Measurements from ENCODE around the gene C19orf38.
"Not testable (repeated sequence)": the region's sequence is repeated elsewhere in the genome, so short reads cannot be mapped to it uniquely, and the experiment has no call there.

C19orf38 gene

DNA sequence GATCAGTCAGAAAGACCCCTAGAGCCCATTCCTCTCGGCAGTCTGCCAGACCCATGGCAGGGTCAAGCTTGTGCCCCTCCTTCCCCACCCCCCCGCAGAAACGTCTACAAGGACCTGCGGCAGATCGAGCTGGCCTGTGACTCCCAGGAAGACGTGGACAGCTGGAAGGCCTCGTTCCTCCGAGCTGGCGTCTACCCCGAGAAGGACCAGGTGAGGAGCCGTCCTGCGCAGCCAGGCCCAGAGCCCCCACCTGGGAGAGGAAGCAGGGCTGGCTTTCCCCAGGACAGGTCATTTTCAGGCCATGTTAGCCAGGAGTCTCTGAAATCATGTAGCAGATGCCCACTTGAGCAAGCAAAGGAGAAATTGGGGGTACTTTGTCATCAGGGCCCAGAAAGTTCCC lies 24.5 kb upstream of the C19orf38 start:
- DNase-seq: no peak

DNA sequence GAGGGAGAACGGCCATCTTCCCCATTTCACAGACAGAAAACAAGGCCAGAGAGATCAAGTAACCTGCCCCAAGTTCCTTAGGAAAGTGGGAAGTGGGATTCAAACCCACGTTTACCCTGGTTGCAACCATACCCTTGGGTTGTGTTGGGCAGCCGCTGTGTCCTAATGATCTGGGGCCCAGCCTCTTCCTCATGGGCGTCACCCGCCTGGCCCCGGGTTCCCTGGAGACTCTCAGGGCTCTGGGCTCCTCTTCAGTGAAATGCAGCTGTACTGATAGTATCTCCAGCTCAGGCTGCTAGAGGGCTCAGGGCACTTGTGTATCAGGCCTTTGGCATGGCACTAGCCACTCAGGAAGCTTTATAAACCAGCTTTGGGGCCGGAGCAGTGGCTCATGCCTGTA lies 22.0 kb upstream of the C19orf38 start:
- no peak for DNase-seq

DNA sequence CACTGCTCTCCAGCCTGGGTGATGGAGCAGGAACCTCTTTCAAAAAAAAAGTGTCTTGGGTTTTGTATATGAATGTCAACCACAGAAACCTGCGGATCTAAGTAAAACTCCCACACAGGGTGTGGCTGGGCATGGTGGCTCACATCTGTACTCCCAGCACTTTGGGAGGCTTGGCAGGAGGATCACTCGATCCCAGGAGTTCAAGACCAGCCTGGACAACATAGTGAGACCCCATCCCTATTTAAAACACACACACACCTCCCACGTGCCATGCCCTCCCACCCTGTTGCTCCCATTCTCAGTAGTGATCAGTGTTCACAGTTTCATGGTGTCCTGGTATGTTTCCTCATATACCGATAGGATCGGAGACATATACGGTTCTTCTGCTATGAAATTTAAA lies 21.4 kb upstream of the C19orf38 start:
- no peak for DNase-seq

DNA sequence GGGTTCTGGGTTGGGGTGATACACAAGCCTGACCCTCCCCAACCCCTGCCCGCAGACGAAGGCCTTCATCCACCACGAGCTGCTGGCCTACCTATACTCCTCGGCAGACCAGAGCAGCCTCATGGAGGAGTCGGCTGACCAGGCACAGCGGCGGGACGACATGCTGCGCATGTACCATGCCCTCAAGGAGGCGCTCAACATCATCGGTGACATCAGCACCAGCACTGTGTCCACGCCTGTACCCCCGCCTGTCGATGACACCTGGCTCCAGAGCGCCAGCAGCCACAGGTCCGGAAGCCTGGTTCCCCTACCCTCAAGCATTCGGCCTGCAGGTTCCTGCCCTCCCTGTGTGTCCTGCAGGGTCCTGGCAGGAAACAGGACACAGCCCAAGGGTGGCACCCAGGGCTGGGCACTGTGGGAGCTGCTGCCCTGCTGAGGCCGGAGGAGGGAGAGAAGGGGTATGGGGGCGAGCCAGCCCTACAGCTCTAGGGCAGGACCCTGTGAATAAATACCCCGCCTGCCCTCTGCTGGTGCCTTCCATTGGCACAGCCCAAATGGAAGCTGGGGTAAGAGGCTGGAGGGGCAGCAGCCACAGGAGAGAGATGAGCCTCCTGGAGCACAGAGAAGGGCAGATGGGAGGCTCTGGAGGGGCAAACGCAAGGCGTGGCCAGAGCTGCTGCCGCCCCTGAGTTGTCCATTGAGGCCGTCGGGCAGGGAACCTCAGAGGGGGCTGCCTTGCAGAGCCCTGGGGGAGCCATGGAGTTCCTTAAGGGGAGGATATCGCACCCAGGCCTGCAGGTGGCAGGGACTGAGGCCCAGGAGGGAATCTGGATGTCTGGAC lies 19.0 kb upstream of the C19orf38 start:
- peak in 1 of 2 experiments; percentile 17 for DNase-seq

DNA sequence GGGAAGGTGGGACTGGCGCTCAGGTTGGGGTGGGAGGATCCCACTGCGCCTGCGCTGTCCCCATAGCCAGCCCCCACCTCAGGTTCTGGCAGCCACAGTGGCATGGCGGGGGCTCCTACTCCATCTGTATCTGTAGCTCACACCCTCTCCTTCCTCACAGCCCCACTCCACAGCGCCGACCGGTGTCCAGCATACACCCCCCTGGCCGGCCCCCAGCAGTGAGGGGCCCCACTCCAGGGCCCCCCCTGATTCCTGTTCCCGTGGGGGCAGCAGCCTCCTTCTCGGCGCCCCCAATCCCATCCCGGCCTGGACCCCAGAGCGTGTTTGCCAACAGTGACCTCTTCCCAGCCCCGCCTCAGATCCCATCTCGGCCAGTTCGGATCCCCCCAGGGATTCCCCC lies 18.2 kb upstream of the C19orf38 start:
- DNase-seq: no peak

DNA sequence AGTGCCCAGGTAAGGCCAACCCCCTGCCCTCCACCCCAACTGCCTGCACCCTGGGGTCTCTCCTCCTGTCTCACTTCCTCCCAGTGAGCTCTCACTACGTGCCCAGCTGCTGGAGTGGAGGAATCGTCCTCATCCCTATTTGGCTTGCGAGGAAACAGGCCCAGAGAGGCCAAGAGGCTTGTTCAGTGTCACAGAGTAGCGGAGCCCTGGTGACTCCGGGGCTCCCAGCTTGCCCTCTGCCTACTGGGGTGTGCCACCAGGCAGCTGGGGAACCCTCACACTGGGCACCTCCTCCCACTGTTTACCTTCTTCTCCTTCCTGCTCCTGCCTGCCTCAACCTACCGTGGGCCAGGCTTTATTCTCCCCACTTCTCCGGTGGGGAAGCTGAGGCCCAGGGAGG lies 17.8 kb upstream of the C19orf38 start:
- no peak for DNase-seq

DNA sequence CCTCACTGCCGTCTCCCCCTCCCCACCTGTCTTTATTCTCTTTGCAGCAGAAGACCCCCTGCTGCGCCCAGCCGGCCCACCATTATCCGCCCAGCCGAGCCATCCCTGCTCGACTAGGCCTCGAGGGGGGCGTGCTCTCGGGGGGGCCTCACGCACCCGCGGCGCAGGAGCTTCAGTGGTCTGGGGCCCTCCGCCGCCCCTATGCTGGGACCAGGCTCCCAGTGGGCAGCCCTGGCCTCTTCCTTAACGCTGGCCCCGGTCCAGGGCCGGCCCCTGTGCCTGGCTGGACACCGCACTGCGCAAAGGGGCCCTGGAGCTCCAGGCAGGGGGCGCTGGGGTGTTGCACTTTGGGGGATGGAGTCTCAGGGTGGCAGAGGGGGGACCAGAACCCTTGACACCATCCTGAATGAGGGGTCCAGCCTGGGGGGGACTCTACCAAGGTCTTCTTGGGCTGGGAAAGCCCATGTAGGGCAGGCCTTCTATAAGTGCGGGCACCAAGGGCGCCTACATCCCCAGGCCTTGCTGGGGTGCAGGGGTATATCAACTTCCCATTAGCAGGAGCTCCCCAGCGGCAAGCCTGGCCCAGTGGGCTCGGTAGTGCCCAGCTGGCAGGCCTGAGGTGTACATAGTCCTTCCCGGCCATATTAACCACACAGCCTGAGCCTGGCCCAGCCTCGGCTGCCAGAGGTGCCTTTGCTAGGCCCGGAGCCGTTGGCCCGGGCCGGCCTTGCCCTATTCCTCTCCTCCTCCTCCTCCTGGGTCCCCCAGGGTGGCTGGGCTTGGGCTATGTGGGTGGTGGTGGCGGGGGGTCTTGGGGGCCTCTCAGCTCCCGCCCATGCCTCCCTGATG lies 17.1 kb upstream of the C19orf38 start:
- no peak for DNase-seq

DNA sequence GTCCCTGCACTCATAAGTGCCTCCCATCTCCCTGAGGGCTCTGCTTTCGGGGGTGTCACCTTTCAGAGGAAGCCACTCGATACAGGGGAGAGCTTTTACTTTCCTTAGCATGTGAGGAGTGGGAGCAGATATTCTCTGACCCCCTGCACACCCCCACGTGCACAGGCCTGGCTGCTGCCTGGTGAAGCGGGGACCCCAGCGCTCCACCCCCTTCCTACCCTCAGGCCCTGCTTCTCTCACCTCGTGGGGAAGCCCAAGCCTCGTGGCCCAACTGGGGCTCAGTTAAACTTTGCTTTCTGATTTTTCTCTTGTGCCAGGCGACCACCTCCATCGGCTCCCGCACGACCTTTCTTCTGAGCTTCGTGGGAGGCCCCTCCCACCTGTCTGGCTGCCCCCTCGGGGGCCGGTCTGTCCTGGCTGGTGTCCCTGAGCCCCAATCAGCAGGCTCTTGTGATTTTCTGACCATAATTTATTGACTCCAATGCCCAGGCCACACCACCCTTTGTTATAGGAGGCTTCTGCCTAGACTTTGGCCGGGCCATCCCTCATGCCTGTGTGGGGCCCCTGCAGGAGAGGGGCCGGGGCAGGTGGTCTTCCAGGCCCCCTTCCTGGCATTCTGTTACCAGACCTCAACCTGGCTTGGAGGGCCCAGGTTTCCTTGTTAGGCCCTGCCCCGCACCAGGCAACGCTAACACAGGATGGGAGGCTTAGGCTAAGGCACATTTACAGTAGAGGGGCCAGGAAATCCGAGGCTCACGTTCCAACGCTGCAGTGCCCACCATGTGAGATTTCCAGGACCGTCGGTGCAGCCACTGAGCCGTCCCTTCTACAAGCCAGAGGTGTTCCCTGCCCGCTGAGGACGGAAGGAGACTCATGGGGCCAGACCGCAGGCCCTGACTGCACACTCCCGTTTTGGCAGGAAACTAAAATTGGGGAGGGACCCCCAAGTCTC lies 16.0 kb upstream of the C19orf38 start:
- DNase-seq: no peak

DNA sequence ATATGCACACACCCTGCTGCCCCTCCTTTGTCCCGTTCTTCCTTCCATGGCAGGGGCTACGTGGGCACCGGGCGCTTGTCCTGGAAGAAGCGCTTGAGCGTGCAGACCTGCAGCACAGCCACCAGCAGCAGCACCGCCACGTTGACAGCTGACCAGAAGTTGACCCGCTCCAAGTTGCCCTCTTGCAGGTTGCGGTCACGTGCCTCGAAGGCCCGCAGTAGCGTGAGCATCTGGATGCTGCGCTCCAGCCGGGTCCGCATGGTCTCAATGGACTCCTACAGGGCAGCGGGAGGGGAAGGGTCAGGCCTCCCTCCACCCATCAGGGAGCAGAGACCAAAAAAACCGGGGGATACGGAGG lies 15.3 kb upstream of the C19orf38 start:
- DNase-seq: no peak

DNA sequence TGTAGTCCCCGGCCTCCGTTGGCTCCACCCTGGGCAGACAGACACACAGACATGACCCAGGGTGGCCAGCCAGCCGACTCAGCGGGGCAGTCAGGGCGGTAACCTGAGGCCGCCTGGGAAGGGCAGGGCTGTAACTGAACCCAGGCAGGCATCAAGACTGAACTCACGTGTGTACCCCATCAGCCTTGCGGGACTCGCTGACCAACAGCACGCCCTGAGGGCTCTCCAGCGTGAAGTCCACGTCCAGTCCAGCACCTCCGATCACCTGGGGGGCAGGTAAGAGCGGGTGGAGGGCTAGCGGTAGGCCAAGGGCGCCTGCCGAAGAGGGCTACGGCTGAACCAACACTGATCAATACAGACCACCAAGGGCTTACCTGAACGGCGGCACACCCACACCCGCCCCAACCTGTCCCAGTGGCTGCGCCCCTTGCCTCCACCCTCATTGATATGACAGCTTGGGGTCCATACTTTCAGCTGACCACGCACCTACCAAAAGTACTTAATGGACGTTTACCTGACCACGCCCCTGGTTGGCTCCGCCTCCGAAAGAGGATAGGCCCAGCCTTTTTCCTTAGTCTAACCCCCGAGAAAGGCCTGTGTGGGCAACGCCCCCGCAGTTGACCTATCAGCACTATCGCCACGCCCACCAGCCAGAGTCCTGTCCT lies 13.0 kb upstream of the C19orf38 start:
- no peak for DNase-seq

DNA sequence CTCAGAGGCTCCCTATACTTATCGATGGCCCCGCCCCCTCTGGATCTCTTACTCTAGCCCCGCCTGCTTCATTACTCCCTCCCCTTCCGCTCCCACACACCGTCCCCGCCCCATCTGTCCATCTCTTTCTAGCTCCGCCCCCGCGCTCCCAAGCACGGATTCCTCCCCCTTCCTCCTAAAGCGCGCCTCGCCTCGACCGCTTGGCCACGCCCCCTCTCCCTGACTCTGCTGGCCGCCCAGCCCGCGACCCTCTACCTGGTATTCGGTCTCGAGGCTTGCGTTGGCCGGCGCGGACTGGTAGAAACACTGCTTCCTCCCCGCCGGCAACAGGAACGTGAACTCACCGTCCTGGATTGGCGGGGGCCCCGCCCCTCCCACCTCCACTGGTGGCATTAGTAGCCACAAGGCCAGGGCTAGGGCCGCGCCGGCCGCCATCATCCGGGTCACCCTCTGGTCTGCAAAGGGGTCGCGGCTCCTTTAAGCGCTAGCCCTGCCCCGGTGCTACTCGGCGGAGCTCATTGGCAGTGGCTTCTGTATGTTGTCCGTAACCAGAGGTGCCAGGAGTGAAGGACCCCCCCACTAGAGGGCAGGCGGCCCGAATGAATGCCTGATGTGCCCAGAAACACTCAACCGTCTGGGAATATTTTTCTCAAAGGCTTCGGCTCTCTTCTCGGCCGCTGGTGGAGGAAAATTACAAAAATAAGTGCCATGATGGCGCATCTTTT lies 12.3 kb upstream of the C19orf38 start, which contains the start of gene TMED1:
TMED1 (minus strand) TSS at position 459 of the 725 bp plus-strand sequence; CDS start at position 438, 21 bp downstream.
- DNase-seq: peak; percentile 98

DNA sequence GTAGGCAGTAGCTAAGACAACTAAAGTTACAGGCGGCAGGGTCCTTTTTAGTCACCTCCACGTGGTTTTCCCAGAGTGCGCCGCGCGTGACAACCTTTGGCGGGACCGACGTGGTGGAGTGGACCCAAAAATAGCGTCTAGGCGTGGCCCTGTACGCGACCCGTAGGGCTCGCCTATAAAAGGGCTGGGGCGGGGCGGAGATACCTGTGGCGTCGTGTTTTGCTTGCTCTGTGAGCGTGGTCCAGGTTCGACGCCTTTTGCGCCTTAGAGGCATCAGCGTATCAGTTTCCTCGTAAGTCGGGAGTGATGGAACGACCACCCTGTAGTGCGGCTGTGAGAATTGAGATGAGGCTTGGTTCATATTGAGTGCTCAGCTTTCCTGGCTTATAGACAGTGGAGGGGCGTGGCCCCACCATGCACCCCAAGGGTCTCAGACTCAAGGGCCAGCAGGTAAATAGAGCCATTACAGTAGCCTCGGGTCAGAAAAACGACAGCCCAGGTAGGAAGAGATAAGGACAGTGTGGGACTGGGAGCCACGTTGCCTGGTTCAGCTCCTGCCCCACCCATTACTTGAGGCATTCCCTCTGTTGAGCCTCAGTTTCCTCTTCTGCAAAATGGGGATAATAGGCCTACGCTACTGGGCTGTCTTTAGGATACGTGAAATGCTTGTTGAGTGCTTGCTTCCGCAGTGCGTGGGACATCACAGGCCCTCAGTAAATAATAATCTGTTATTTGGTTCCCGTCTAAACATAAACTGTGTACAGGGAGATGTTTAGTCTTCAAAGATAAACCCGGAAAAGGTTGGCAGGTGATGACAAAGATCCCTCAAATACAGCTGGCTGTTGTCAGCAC lies 11.5 kb upstream of the C19orf38 start:
- peak in 1 of 2 experiments; percentile 94 for DNase-seq

DNA sequence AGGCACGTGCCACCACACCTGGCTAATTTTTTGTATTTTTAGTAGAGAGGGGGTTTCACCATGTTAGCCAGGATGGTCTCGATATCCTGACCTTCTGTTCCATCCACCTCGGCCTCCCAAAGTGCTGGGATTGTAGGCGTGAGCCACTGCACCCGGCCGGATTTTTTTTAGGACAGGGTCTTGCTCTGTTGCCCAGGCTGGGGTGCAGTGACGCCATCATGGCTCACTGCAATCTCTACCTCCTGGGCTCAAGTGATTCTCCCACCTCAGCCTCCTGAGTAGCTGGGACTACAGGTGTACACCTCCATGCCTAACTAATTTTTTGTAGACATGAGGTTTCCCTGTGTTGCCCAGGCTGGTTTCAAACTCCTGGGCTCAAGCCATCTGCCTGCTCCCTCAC lies 10.6 kb upstream of the C19orf38 start:
- not testable (repeated sequence) for DNase-seq

DNA sequence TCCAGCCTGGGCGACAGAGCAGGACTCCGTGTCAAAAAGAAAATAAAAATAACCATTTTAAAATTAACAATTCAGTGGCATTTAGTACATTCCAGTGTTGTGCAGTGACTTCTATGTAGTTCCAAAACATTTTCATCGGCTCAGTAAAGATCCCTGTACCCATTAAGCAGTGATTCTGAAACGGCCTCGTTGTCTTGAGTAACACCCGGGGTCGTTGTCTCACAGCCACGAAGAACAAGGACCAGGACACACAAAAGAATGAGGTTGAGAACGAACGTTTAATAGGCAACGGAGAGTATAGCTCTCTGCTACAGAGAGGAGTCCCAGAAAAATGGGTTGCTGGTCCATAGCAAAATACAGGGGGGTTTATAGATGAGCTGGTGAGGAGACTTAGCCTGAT lies 9.8 kb upstream of the C19orf38 start:
- DNase-seq: no peak

DNA sequence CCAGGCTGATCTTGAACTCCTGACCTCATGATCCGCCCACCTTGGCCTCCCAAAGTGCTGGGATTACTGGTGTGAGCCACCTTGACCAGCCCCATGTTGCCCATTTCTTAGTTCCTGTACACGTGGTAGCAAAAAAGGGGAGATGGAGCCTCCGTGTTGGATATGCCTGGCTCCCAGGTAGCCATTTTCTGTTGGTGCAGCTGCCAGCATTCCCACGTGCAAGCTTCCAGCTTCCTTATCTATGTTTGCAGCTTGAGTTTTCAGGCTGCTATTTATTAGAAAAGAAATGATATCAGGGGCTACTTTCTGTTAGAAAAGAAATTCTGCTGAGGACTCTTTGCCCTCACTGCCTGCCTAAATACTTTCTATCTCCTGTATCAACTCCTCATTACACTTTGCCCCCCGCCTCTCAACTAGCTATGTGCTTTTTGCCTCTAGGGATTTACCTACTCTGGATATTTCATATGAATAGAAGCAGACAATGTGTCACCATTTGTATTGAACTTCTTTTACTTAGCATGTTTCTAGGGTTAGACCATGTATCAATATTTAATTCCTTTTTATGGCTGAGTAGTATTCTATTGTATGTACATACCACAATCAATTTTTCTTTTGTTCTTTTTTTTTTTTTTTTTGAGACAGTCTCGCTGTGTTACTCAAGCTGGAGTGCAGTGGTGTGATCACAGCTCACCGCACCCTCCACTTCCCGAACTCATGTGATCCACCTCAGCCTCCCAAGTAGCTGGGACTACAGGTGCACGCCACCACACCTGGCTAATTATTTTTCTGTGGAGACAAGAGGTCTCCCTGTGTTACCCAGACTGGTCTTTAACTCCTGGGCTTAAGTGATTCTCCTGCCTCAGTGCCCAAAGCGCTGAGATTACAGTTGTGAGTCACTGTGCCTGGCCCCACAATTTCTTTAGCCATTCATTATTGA lies 8.8 kb upstream of the C19orf38 start:
- no peak for DNase-seq

DNA sequence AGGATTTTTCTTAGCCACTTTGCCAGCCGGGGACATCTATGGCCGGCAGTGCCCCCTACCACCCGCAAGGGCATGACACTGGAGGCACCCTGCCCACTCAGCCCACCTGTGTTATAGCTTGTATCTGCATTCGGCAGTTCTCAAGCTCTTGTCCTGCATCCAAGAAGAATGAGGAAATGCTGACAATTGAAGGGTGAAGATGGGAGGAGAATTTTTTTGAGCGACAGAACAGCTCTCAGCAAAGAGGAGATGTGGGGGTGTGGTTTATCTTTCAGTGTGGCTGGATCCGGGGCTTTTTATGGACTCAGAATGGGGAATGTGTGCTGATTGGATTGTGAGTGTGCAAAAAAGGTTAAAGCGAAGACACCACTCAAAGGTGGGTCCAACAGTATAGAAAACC lies 5.4 kb upstream of the C19orf38 start:
- no peak for DNase-seq

DNA sequence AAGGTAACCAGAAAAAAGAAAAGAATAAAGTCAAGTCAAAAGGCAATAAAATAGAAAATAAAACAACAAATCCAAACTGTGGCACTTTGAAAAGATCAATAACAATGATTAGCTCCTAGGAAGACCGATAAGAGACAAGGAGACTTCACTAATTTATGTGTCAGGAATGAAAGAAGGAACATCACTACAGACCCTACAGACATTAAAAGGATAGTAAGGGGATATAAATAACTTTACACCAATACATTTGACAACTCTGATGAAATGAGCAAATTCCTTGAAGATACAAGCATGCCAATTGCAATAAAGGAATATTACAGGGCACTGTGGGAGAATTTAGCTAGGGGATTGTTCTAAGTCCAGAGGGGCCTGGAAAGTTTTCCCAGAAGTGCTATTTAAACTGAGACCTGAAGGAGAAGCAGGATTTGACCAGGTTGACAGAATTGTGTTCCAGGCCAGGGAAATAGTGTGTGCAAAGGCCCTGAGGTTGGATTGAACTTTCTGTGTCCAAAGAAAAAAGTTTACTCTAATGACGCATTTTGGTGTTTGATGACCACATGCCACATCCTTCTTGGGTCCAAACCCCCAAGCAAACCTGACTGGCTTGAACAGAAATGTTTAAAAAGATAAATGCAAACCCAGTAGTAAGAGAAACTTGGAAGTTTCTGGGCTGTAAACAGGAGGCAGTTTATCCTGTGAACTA lies 1.6 kb upstream of the C19orf38 start:
- DNase-seq: no peak

DNA sequence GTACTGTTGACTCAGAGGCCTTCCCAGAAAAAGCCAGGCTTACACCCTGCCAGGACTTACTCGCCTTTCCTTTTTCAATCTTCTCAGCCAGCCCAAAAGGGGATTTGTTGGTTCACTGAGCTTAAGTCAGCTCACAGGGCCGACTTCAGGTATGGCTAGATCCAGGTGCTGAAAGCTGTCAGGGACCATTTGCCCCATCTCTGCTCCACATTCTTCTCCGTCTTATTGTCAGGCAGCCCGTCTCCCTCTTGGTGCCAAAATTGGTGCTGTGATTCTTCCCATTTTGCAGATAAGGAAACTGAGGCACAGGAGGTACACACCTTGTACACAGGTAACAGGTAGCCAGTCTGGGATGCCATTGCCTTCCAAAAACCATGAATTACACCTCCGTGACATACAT lies 2.4 kb downstream of the C19orf38 start:
- no peak for DNase-seq

Measured in NCI-H524 (cell line).